ENCODE results near the gene CKM. TPM values are rescaled to one million over a fixed set of nuclear protein-coding genes. Genes with fewer than 3 reads are reported as not detected.

CKM gene
- total and polyA plus RNA-seq, 8 donors: 4.1 to 58.5 (median 10.9) TPM; not detected in 2

DNA sequence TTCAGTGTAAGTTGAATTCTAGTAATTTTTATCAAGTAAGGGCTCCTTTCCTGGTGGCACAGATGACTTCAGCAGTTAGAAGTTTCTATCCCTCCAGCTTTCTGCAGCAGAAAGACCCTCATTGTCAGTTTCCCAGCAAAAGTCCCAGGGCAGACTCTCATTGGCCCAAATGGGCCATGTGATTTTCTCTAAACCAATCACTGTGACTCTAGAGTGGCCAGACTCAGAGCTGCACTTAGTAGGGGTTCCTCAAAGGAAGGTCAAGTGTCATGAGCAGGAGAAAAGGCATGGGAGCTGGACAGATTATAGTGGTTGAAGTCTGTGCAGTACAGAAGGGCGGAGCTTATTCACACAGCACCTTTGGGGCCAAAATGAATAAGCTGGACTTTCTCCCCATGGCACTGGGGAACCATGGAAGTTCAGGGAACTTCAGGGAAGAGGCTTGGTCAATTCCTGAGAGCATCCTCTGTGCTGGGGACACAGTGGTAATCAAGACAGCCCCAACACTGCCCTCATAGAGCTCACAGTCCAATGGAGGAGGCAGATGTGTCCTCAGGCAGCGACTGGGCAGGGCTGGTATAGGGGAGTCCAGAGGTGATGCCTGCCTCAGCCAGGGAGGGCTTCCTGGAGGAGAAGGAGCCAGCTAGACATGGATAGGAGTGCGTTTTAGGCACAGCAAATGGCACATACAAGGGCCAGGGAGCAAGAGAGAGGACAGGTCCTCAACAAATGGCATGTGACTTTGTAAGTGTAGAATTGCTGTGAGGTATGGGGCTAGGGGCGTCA lies 18.3 kb downstream of the CKM start:
- H3K9me3 ChIP-seq: no peaks in the 10 kb centered on the region
- no peak for DNase-seq
- WGBS, 5 donors: 71 to 79% (median 74%) methylated on average over 4 of the region's 4 CpGs
- H3K4me3 ChIP-seq: no peak overlapping the region
- TF ChIP-seq POLR2AphosphoS5 (IDR thresholded peaks at IDR 0.05) (no peak), EP300 (IDR thresholded peaks at IDR 0.05) (no peak), POLR2A (IDR thresholded peaks at IDR 0.05) (no peak), CTCF (IDR thresholded peaks at IDR 0.05) (no peak)
- intact Hi-C loops (cut with DNase I; ENCODE audit: low total_unique reads): no loop called here
- H3K4me1 ChIP-seq: peaks cover 0 to 8% (median 0%) of the 10 kb centered on the region in 4 donors
- H3K27me3 ChIP-seq: peaks cover 0 to 21% (median 0%) of the 10 kb centered on the region in 3 donors
- H3K36me3 ChIP-seq: peaks cover 0 to 29% (median 24%) of the 10 kb centered on the region in 4 donors
- H3K27ac ChIP-seq: no peak overlapping the region

GRCh38 chr19:45303269-45304060 lies 19.2 kb downstream of the CKM start:
- TF ChIP-seq POLR2A (IDR thresholded peaks at IDR 0.05): no peak
- no peak for TF ChIP-seq EP300 (IDR thresholded peaks at IDR 0.05)
- no peak for TF ChIP-seq POLR2AphosphoS5 (IDR thresholded peaks at IDR 0.05)
- TF ChIP-seq CTCF (IDR thresholded peaks at IDR 0.05): no peak
- H3K9me3 ChIP-seq: no peaks in the 10 kb centered on the region
- H3K36me3 ChIP-seq: peaks cover 4 to 35% (median 30%) of the 10 kb centered on the region in 4 donors
- H3K4me1 ChIP-seq: peaks cover 0 to 8% (median 0%) of the 10 kb centered on the region in 4 donors
- intact Hi-C loops (cut with DNase I; ENCODE audit: low total_unique reads): no loop called here
- 92 to 97% (median 95%) methylated on average over 12 of the region's 12 CpGs for WGBS, 5 donors
- H3K27ac ChIP-seq: no peak overlapping the region
- no peak overlapping the region for H3K4me3 ChIP-seq
- H3K27me3 ChIP-seq: peaks cover 0 to 19% (median 0%) of the 10 kb centered on the region in 3 donors
- no peak for DNase-seq

GRCh38 chr19:45302416-45302815 lies 20.3 kb downstream of the CKM start:
- TF ChIP-seq CTCF (IDR thresholded peaks at IDR 0.05) (no peak), POLR2AphosphoS5 (IDR thresholded peaks at IDR 0.05) (no peak), EP300 (IDR thresholded peaks at IDR 0.05) (no peak), POLR2A (IDR thresholded peaks at IDR 0.05) (no peak)
- Histone ChIP-seq H3K36me3 (peaks cover 7 to 46% (median 41%) of the 10 kb centered on the region in 4 donors), H3K4me3 (no peak overlapping the region), H3K27me3 (peaks cover 0 to 9% (median 0%) of the 10 kb centered on the region in 3 donors), H3K9me3 (no peaks in the 10 kb centered on the region), H3K27ac (no peak overlapping the region), H3K4me1 (peaks cover 0 to 8% (median 0%) of the 10 kb centered on the region in 4 donors)
- intact Hi-C loops (cut with DNase I; ENCODE audit: low total_unique reads): no loop called here
- WGBS, 5 donors: 92 to 95% (median 93%) methylated on average over 7 to 27 of the region's 27 CpGs
- DNase-seq: no peak

DNA sequence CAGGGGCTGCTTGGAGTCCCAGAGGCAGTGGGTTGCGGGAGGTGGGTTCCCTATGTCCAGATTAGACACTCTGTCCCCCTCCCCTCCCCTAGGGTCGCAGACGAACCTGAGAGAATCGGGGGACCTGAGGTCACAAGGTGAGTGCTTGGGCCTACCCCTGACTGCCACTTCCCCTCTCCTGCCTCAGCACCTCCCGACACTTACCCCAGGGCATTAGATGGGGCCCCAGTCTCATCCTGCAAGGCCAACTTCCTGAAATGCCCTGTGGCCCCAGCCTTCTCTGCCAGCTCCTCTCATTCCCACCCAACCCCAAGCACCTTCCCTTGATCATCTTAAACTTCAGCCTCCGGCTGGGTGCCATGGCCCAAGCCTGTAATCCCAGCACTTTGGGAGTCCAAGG lies 23.0 kb downstream of the CKM start:
- Histone ChIP-seq H3K36me3 (peaks cover 7 to 72% (median 65%) of the 10 kb centered on the region in 4 donors), H3K27me3 (no peaks in the 10 kb centered on the region), H3K4me1 (no peaks in the 10 kb centered on the region), H3K27ac (no peak overlapping the region), H3K9me3 (no peaks in the 10 kb centered on the region), H3K4me3 (no peak overlapping the region)
- 80 to 93% (median 92%) methylated on average over 5 to 6 of the region's 6 CpGs for WGBS, 5 donors
- intact Hi-C loops (cut with DNase I; ENCODE audit: low total_unique reads): no loop called here
- no peak for DNase-seq
- TF ChIP-seq EP300 (IDR thresholded peaks at IDR 0.05): no peak
